ENCODE measurements around the gene MGMT.

Gene MGMT

DNA sequence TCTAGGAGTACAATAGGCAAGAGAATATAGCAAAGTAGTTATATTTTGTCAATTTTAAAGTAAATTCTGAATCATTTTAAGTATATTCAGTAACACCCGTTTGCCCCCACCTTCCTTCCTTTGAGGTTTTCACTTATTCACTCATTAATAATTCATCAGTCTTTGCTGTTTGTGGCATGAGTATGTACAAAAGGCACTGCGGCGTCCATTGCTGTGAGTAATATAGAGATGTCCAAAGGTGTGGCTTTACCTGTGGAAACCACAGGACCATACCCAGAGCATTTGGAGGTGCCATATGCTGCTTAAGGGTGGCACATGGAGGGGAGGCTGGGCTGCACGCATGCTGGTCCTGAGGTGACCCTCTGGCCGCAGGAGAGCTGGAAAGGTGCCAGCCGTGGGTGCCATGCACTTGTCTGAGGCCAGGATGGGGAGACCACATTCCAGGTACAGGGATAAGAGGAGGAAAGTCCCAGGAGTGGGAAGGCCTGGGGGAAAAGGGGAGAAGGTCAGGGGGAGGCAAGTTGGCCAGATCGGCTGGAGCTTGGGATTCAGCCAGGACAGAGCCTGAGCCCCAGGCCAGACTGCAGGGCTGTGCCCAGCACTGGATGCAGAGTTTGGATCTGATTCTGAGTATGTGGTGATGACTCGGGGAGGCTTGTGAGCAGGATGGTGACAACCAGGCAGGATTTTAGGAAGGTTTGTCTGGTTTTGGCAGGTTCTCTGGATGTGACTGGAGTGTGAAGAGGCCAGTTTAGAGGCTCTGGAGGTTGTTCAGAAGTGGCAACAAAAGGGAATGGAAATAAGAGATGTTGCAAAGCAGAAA lies 223.4 kb downstream of the MGMT start:
- no peak for DNase-seq (ENCODE audit: low read depth)

DNA sequence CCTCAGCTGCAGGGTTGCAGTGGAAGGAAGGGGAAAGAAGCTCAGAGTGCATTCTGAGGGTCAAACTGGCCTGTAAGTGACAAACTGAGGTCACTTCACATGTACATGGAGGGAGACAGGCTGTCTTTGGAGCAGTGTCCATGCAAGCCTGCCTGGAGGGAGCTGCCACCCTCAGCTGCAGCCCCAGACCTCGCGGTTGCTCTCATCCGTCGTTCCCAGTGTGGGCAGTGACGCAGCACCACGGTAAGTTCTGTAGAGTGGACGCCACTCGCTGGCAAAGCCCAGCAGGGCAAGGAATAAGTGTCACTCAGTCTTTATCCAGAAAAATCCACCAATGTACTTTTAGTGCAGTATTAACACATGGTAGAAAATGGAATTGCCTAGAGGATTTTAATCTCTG lies 225.7 kb downstream of the MGMT start:
- DNase-seq (ENCODE audit: low read depth), result no peak
- H3K4me3 ChIP-seq (ENCODE audit: low read depth, low read length), result no peak overlapping the region

More for the DNA sequence above, 223.4 kb downstream of the MGMT start:
- H3K4me3 ChIP-seq (ENCODE audit: low read depth, low read length), result no peak overlapping the region

DNA sequence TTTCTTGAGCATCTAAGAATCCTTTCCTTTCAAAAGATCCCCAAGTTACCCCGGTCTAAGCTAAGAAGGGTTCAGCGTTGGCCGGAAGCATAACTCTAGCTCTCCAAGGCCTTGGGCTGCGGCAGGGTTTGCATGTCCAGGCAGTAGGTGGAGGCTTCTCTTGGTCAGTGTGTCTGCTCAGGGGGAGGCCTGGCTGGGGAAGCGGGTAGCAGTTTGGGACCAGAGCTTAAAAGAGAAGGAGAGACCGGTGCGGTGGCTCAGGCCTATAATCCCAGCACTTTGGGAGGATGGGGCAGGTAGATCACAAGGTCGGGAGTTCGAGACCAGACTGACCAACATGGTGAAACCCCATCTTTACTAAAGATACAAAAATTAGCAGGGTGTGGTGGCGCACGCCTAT lies 226.3 kb downstream of the MGMT start:
- no peak for DNase-seq (ENCODE audit: low read depth)
- no peak overlapping the region for H3K4me3 ChIP-seq (ENCODE audit: low read depth, low read length)

DNA sequence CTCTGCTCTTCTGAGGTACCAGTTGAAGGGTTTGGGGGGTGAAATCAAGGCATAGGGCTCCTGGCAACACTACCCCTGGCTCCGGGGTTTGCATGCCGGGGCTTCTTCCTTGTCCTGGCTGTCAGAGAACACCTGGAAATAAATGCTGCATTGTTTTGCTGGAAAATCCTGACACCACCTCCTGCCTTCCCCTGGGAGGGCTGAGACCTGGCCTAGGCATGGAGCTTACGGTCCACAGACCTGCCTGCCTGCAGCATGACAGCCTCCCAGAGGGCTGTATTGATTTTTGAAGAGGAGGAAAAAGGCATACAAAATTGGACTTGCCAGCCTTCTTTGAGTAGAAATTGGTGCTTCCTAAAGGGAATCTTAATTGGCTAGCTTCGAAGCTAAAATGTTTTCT lies 227.1 kb downstream of the MGMT start:
- DNase-seq (ENCODE audit: low read depth), result no peak
- H3K4me3 ChIP-seq (ENCODE audit: low read depth, low read length), result no peak overlapping the region

DNA sequence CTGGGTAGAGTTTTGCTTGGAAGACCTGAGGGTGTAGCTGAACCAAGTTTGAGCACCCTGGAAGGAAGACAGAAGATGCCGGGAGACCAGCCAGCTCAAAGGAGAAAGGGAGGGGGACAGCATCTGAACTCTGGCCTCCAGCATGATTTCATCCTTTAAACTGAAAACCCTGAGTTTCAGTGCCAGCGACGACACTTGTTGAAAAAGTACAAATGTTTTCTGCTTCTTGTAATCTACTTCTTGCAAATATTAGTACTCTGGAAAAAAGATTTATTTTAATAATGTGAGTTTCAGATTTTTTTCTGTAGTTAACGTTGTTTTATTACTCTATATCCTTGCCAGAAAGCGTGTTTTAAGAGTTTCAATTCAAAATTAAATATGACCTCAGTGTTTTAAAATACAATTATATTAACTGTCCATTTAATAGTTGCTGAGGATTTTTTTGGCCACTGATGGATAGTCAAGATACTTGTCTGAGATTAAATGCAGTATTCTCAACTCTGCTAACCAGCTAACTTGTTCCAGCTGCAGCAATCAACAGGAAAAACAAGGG lies 227.7 kb downstream of the MGMT start:
- peak; percentile 4 for DNase-seq (ENCODE audit: low read depth)
- no peak overlapping the region for H3K4me3 ChIP-seq (ENCODE audit: low read depth, low read length)

DNA sequence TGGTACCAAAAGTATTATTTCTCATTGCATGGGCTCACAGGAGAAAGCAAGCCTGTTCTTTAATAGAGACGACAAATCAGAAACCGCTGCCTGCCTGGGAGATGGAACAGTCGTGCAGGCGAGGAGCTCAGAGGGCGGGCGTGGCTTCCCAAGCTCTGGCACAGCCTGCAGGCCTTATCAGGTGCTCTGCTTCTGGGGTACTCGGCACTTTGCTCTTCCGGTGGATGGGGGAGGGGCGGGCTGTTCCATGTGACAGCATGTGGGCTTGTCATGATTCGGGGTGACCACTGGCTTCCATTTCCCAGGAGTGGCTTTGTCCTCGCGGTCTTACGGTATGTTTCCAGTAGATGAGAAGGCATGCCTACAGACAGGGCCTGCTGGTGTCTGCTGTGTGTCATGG lies 228.6 kb downstream of the MGMT start:
- DNase-seq (ENCODE audit: low read depth), result no peak
- H3K4me3 ChIP-seq (ENCODE audit: low read depth, low read length), result no peak overlapping the region

DNA sequence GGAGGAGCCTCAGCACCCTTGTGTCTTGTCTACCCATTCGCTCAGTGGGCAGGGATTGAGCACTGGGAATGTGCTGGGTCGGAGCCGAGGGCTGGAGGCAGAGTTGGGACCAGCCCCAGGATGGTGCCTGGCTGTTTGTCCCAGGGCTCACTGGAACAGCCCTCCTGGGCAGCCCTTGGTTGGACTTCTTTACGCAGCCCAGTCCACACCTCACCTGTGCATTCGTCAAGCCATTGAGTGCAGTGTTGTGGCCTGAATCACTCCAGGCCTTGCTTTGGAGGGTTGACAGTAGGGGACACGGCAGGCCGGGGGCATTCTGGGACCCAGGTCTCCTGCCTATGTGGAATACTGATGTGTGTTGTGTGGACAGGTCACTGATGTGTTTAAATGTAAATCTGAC lies 229.6 kb downstream of the MGMT start:
- H3K4me3 ChIP-seq (ENCODE audit: low read depth, low read length), result no peak overlapping the region
- no peak for DNase-seq (ENCODE audit: low read depth)

DNA sequence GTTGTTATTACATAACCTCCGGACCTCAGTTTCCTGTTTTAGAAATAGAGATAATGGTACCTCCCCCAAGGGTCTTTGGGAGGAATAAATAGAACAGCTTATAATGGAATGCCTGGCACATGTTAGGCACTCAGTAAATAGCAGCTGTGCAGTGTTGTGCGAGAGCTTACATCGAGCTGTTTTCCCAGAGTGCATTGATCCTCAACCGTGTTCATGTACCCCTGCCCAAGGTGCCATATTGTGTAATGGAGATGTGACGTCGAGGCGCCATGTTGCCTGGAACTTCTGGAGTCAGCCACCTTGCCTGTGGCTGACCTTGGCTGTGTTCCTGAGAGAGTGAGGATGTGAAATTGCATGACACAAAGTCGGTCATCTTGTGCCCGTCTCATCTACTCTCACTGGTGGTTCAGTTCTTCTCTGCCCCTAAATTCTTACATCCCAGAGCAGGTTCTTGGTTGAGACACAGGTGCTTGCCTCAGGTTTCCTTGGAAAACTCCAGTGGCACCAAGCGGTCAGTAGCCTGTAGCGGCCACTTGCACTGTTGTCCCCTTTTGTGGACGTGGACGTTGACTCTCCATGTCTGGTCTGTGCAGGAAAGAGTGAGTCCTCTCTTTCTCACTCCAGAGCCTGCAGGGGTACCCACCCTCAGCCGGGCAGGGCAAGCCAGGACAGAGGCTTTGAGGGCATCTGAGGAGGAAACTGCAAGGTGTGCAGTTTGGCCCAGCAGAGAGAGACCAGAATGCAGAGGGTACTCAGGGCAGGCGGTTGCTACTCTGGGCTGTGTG lies 230.6 kb downstream of the MGMT start:
- no peak for DNase-seq (ENCODE audit: low read depth)
- no peak overlapping the region for H3K4me3 ChIP-seq (ENCODE audit: low read depth, low read length)

DNA sequence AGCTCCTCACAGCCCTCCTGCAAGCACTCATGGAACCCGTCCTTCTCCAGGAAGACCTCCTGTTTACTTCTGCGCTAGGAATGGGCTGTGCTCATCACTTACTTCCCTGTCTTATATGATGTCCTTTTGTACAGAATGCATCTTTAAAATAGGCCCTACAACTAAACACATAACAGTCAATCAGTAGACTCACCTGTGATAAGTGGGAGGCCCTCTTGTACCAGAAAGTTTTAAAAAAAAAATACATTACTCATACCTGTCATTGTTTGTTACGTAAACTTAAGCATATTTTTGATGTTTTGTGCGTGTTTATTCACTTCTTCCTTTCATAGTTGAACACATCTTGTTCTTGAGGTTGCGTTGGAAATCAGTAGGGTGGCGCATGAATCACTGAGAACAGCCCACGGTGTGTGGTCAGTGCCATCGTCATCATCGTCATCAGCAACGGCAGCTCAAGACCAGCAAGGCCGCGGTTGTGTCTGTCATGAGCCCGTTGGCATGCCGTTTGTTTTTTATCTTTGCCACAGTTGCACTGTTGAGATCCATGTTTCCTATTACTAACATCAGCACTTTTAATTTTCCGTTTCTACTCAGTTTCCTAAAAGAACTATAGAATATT lies 232.8 kb downstream of the MGMT start:
- H3K4me3 ChIP-seq (ENCODE audit: low read depth, low read length), result no peak overlapping the region
- no peak for DNase-seq (ENCODE audit: low read depth)

DNA sequence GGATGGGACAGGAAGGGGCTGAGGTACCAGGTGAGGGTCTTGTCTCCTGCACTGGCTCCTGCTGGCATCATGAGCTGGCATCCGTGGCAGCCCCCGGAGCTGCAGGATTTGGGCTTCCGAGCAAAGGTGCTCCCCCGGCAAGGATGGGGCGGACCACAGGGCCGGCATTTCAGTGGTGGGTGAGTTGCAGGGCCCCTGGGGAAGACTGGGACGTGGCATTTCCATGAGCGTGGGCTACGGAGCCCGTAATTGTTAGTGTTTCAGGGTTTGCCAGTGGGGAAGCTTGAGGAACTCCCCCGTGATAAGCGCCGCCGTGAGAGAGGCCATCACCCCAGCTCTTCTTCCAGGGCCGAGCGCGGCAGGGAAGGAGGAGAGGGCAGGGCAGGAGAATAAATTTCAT lies 235.6 kb downstream of the MGMT start:
- DNase-seq (ENCODE audit: low read depth), result no peak

DNA sequence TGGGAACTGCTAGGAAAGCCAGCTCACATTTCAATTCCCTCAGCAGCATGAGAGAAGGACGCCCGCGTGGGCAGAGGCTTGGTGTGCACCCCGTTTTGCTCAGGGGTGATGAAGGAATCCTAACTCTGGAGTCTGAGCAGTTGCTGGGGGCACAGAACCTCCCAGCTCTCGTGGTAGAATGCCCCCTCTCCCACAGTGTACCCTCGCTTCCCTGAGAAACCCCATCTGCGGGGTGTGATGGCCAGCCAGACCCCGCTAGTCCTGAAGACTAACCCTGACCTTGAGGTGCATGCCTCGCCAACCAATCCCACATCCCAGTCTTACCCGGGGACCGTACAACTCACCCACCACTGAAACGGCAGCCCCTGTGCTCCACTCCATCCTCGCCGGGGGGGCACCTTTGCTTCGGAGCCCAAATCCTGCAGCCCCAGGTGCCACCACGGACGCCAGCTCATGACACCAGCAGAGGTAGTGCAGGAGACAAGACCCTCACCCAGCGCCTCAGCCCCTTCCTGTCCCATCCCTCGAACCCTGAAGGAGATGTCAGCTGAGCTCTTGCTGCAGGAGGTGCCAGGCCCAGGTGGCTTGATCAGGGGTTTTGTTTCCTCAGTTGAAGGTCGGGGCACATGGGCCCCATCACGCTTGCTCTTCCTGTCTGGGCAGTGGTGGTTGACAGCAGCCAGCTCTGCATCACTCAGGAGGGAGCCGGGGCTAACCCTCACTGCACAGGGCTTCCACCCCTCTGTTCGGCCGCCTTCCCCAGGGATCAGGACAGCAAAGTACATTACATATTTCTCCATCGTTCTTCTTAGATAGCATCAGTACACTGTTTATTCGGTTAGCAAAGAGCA lies 236.5 kb downstream of the MGMT start:
- H3K4me3 ChIP-seq (ENCODE audit: low read depth, low read length), result no peak overlapping the region

More for the DNA sequence above, 235.6 kb downstream of the MGMT start:
- H3K4me3 ChIP-seq (ENCODE audit: low read depth, low read length), result no peak overlapping the region

DNA sequence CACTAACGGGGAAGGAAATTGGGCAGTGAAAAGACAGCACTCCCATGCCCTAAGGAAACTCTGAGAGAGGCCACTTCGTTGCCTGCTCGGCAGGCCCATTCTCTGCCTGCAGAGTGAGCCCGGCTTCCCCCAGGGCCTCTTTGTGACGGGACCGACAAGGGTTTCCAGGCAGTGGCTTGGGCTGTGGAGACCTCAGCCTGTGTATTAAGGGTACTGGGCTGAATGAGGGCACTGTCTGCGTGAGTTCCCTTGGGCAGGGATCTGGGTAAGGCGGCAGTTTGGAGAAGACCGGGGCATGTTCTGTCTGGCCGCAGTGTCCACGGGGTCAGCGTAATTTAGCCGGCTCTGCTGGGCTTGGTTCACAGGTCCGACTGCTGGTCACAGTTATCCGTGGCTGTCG lies 237.2 kb downstream of the MGMT start:
- H3K4me3 ChIP-seq (ENCODE audit: low read depth, low read length), result no peak overlapping the region
- no peak for DNase-seq (ENCODE audit: low read depth)

More for the DNA sequence above, 236.5 kb downstream of the MGMT start:
- DNase-seq (ENCODE audit: low read depth), result no peak

DNA sequence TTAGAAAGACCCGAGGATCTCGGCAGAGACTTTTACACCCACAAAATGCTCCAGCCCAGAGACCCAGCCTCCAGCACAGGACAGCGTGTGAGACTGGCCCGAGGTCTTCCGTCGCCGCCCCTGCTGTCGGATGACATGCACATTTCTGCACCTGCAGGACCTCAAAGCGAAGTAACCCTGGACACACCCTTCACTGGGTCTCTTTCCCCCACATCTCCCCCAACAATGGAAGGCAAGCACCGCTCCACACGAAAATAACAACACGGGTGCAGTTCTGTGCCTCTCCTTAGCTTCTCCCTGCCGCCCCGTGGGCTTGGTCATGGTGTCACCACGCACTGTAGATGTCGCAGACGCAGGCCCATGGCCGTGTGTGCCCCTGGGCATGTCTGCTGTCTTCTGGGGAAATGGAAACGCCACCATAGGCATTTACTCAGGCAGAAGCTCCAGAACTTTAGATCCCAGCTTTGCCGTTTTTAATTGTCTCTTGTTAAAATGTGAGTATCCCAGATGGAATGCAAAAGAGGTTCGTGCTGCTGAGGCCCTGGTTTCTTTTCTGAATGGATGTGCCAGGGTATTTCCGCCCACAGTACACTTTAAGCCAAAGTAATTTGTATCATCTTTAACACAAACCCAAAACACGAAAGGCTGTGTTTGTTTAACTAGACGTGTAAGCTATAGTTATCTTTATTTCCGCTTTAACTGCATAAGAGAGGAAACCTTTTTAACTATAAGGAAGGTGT lies 237.9 kb downstream of the MGMT start:
- H3K4me3 ChIP-seq (ENCODE audit: low read depth, low read length), result no peak overlapping the region
- DNase-seq (ENCODE audit: low read depth), result peak; percentile 4

DNA sequence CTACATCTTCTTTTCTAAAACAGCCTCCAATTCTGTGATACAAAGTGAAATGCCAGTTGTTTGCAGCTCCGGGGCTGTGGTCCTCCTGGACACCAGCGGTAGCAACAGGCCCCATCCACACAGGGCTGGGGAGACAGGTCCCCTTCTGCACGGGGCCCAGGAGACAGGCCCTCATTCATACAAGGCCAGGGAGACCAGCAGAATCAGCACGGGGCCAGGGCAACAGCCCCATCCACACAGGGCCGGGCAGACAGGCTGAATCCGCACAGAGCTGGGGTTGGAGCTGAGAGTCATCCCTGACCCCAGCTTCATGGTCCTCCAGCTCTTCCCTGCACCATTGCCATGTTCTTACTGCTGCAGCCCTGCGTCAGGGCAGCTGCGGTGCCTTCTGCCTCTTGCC lies 238.6 kb downstream of the MGMT start:
- DNase-seq (ENCODE audit: low read depth), result no peak
- H3K4me3 ChIP-seq (ENCODE audit: low read depth, low read length), result no peak overlapping the region

DNA sequence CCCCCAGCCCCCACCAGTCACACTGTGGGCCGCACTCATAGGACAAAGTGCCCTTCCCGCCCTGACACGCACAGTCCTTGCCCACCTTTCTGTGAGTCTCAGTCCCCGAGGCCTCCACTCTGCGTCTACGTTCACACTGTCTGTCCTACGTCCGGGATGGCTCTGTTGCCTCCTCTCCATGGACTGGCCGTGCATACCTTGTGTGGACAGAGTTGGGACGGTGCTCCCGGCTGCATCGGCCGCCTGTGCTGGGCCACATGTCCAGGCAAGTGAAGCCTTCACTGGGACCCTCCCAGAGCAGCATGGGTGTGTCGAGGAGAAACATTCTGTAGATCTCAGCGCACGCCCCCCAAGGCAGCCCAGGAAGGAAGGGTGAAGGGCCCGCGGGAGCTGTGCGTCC lies 239.0 kb downstream of the MGMT start:
- no peak for DNase-seq (ENCODE audit: low read depth)
- no peak overlapping the region for H3K4me3 ChIP-seq (ENCODE audit: low read depth, low read length)

DNA sequence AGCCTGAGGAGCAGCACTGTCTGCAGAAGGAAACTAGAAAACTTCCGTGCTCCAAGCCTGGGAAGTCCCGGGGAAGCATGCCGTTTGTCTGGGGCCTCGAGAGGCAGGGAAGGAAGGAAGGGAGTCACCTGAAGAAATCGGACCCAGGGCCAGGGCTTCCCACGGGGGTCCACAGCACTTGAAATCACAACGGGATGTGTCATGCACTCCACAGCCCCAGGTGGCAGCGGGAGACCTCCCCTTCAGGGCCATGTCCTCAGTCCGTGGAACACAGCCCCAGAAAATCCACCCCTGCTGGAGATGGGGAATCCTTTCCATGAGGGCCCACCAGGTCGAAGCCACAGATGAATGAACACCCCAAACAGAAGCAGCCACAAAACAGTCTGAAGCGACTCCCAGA lies 239.5 kb downstream of the MGMT start:
- DNase-seq (ENCODE audit: low read depth), result no peak
- no peak overlapping the region for H3K4me3 ChIP-seq (ENCODE audit: low read depth, low read length)

DNA sequence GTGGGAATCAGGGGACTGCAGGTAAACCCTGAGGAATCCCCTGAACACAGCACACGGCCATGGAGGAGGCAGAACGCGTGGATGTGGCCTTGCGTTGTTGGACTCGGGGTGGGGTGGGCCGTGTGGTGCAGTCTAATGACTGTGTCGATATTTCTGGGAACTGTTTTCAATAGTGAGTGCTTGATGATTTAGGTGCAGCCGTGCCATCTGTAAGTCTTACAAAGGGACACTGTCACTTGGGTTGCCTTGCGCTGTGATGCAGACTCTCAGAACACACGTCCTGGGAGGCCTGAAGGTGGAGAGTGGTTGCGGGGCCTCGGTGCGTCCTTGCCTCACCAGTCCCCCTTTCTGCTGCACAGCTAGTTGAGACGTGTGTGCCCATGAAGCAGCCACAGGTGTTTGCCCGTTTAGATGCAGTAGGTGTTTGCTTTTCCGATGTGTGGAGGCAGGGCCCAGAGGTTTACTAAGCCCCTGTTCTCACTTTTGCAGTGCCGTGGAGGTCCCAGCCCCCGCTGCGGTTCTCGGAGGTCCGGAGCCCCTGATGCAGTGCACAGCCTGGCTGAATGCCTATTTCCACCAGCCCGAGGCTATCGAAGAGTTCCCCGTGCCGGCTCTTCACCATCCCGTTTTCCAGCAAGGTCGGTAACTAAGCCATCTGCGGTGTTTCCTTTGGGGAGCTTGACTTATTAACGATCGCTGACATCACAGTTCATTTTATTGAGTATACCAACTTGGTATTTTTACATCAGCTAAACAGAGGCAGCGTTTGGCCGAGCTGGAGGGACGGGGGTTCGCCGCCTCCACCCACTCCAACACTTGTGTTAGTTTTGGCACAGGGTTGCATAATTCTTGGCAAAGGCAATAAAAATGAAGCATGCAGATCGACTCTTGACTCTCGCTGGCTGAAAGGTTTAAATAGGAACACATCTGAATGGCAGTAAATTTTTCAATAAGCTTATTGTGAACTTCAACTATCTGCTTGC lies 240.7 kb downstream of the MGMT start:
- H3K4me3 ChIP-seq (ENCODE audit: low read depth, low read length), result no peak overlapping the region
- DNase-seq (ENCODE audit: low read depth), result peak; percentile 56

DNA sequence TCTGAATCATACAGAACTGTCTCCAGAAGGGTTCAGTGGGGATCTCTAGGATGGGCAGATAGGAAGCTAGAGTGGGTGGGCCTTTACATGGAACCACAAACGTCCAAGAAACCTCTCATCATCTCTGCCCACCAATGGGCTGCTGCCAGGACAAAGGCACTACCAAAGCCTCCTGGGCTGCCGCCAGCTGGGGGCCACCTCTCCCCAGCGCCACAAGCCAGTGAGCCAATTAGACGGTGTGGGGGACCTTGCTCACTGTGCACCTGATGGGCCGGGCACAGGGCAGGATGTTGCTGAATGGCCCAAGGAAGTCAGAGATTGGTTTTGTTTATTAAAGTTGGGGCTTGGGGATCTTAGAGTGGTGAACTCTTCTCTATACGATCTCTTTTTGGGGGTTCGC lies 242.1 kb downstream of the MGMT start:
- H3K4me3 ChIP-seq (ENCODE audit: low read depth, low read length), result no peak overlapping the region
- no peak for DNase-seq (ENCODE audit: low read depth)
